Measurements from ENCODE around the gene FBXL15. TPM values are rescaled to one million over a fixed set of nuclear protein-coding genes. Genes with fewer than 3 reads are reported as not detected.

FBXL15 gene
- total and polyA plus RNA-seq, 2 of the 13 experiments (the other 11 are each of a cell fraction or from before 2014, with no cell fraction given), result 4.3 to 8.3 TPM

- TF ChIP-seq TAF15 (IDR thresholded peaks at IDR 0.05; ENCODE audit: low read depth, low read length, poor library complexity, severe bottlenecking), result peak; percentile 65
- peak; percentile 90 for TF ChIP-seq ZNF687 (CRISPR knock-in tag; IDR thresholded peaks at IDR 0.05)
- TF ChIP-seq ZNF33B (CRISPR knock-in tag; IDR thresholded peaks at IDR 0.05), result 0 out of 2 replicates have a peak, but pooled peaks have one; percentile 30
- TF ChIP-seq GABPA (IDR thresholded peaks at IDR 0.05; ENCODE audit: low read depth, low read length), result no peak
- TF ChIP-seq GABPA (CRISPR knock-in tag; IDR thresholded peaks at IDR 0.05; ENCODE audit: low read depth), result peak; percentile 25; the same call in 1 of the 2 replicates
- TF ChIP-seq ZNF331 (CRISPR knock-in tag; IDR thresholded peaks at IDR 0.05), result peak; percentile 17; the same call in 1 of the 2 replicates
- peak; percentile 91 for TF ChIP-seq ZHX1 (CRISPR knock-in tag; IDR thresholded peaks at IDR 0.05; ENCODE audit: low read depth)
- TF ChIP-seq PAXIP1 (CRISPR knock-in tag; conservative IDR thresholded peaks at IDR 0.05), result peak; percentile 36; the same call in 1 of the 2 replicates
- TF ChIP-seq ETV6 (CRISPR knock-in tag; conservative IDR thresholded peaks at IDR 0.05), result no peak
- TF ChIP-seq PHF21A (CRISPR knock-in tag; IDR thresholded peaks at IDR 0.05), result peak; percentile 59; the same call in 1 of the 2 replicates
- TF ChIP-seq RFX3 (CRISPR knock-in tag; IDR thresholded peaks at IDR 0.05), result no peak
- TF ChIP-seq ZNF260 (CRISPR knock-in tag; IDR thresholded peaks at IDR 0.05; ENCODE audit: borderline replicate concordance, low read depth), result no peak
- TF ChIP-seq ZNF574 (CRISPR knock-in tag; IDR thresholded peaks at IDR 0.05), result peak; percentile 93
- TF ChIP-seq ZNF891 (CRISPR knock-in tag; IDR thresholded peaks at IDR 0.05), result 0 out of 2 replicates have a peak, but pooled peaks have one; percentile 58
Observed at GRCh38 chr10:102461187-102462054, 40.8 kb downstream of the FBXL15 start (continued).

All from HepG2 (cell line).